AG09309 (cell line): ENCODE results near the gene LRMDA.

Source experiments
- DNase-seq: peaks from one replicate; pipeline ENCODE4 v3.0.0-alpha.2; 2010; ENCODE audit warnings: low read depth
- H3K4me3 ChIP-seq: 2 replicates; pipeline ENCODE4 v1.5.1; 2011; ENCODE audit warnings: mild to moderate bottlenecking, low read depth, low read length, moderate library complexity; ENCODE audit not compliant: control insufficient read depth
- TF ChIP-seq, protein P1 (sequence below): IDR thresholded peaks from 2 replicates; pipeline ENCODE4 v1.5.1; 2011; ENCODE audit warnings: mild to moderate bottlenecking, low read depth, low read length, inconsistent platforms; ENCODE audit not compliant: insufficient read depth, control insufficient read depth; ENCODE audit errors: missing control alignments

LRMDA gene

DNA sequence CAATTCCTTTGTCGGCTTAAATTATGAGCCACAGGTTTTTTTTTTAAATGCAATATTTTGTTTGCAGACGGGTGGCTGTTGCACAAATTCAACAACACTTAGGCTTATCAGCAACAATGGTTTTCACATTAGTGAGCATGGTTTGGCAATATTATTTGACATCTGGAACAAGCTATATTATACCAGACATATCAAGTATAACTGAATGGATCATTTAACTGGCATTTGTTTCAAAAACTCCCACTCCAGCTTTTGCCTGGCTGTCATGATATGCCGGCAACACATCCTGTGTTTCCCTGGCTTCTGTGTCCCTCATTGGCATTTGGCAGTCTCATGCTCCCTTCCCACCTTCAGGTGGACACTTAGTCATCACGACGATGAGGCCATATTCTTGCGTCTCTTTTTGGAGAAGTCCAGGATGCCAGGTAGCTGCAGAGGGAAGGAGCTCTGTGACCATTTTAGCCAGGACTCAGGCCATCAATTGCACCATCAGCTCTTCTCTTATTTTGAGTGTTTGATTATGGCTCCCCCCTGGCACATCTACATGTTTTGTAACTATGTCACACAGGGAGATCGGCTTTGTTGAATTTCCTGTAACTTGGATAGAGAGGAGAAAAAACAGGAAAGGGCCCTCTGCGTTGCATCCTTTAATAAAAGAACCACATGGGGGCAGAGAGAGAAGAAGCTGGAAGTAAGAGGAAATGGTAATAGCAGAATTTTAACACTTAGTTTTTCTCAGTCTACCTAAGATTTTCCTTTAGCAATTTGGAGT, 413.9 kb downstream of the LRMDA start:
- TF ChIP-seq, protein P1, sequence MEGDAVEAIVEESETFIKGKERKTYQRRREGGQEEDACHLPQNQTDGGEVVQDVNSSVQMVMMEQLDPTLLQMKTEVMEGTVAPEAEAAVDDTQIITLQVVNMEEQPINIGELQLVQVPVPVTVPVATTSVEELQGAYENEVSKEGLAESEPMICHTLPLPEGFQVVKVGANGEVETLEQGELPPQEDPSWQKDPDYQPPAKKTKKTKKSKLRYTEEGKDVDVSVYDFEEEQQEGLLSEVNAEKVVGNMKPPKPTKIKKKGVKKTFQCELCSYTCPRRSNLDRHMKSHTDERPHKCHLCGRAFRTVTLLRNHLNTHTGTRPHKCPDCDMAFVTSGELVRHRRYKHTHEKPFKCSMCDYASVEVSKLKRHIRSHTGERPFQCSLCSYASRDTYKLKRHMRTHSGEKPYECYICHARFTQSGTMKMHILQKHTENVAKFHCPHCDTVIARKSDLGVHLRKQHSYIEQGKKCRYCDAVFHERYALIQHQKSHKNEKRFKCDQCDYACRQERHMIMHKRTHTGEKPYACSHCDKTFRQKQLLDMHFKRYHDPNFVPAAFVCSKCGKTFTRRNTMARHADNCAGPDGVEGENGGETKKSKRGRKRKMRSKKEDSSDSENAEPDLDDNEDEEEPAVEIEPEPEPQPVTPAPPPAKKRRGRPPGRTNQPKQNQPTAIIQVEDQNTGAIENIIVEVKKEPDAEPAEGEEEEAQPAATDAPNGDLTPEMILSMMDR, result no peak
- no peak overlapping the region for H3K4me3 ChIP-seq
- no peak for DNase-seq

DNA sequence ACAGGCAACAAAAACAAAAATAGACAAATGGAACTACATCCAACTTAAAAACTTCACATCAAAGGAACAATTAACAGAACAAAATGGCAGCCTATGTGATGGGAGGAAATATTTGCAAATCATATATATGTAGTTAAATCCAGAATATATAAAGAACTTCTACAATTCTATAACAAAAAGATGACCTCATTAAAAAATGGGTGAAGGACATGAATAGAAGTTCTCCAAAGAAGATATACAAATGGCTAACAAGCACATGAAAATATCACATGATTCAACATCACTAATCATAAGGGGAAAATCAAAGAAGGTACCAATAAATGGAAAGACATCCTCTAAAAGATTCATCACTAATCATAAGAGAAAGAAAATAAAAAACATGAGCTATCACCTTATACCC, 416.1 kb downstream of the LRMDA start:
- no peak overlapping the region for H3K4me3 ChIP-seq
- TF ChIP-seq, protein P1, result no peak
- DNase-seq, result no peak

DNA sequence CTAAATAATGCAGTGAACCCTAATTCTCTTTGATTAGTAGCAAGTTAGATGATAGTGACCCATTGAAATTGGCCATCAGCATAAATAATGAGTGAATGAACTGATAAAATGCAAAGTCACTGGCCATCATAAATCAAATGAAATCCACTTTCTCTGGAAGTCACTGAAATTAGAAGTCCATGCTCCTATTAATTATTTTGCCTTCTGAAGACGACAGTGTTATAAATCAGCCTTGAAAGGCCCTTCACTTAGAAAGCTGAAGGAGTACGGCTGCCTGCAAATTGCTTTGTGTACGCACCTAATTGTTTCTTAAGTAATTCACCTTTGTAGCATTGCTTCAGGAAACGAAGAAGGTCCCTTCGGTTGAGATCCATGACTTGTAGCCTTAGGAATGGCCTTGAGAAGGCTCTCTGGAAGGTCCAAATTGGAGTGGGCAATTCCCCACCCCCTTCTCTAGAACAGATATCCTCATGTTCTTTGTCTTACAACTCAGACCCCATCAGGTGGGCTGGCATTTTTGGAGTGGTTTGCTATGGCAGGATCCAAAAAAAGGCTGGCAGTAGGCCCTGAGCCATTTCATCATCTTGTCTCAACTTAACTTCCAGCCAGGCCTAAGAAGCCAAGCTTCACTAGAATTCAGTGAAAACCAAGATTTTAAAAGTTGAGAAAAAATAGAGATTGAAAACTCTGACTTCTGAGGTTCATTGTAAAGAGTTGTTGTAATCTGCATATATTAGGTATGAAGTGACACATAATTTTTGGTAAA, 420.3 kb downstream of the LRMDA start:
- no peak for DNase-seq
- no peak overlapping the region for H3K4me3 ChIP-seq
- TF ChIP-seq, protein P1, result no peak

DNA sequence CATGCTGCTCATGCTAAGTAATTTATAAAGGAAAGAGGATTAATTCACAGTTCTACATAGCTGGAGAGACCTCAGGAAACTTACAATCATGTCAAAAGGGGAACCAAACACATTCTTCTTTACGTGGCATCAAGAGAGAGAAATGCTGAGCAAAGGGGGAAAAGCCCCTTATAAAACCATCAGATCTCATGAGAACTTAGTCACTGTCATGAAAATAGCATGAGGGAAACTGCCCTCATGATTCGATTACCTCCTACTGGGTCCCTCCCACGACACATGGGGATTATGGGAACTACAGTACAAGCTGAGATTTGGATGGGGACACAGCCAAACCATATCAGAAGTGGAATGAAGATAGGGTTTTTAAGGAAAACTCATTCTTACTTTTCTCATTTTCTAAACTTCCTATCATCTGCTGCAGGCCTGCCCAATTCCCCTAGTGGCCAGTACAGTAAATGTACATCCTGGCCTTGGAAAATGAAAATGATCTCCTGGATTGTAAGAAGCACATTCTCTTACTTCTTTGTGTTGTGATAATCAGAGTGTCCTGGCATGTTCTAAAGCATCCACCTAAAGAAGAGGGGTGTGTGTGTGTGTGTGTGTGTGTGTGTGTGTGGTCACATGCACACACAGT, 421.5 kb downstream of the LRMDA start:
- DNase-seq, result no peak
- TF ChIP-seq, protein P1, result peak; percentile 42

DNA sequence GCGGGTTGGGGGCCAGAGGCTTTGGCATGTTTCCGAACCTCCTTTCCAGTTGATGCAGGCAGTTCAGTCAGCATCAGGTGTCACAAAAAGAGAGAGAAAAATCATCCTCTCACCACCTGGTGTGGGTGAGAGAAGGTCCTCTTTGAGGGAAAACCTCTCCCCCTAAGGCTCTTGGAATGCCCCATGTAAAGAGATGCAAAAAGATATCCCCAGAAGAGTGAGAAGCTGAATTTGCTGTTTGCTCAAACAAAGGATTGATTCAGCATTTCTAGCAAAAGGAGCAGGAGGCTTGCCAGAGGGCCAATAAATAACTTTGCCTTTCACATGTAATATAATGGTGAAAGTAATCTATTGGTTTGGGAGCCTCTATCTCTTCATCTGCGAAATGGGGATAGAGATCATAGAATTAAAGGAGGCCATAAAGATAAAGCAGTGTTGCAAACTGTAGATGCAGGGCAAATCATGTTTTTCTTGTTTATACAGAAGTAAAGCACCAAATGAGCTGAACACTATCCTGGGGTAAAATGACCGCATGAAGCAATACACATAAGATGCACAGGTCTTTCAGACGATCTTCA, 425.9 kb downstream of the LRMDA start:
- H3K4me3 ChIP-seq, result no peak overlapping the region
- DNase-seq, result no peak
- TF ChIP-seq, protein P1, result no peak

More for the DNA sequence above, 421.5 kb downstream of the LRMDA start:
- no peak overlapping the region for H3K4me3 ChIP-seq

DNA sequence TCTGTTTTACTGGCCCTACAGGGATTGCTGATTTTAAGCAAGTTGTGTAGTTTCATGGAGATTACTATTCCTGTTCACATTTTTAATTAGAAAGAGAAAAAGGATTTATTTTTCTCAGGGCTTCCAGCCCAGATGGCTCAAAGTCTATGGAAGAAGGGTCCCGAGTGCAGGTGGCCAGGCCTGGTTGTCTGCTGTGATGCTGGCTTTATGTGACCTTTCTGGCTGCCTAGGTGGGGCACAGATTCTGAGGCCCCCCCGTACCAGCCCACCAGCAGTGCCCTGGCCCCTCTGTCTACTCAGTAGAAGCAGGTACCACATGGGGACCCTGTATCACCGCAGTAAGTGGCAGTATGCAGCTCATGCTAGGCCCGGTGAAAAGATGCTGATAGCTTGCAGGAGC, 426.5 kb downstream of the LRMDA start:
- no peak for DNase-seq
- TF ChIP-seq, protein P1, result no peak
- H3K4me3 ChIP-seq, result no peak overlapping the region
